NCI-H446 treated with DMSO at 0.1 percent for 48 hours (cell line): ENCODE data around the gene HTR1E.
A peak's percentile ranks its signal among the peaks of the same experiment; 100 is the strongest.
"Not testable (repeated sequence)": the region's sequence is repeated elsewhere in the genome, so short reads cannot be mapped to it uniquely, and the experiment has no call there.

Experiments
- DNase-seq: peaks from one replicate; lab custom pipeline; 2025; lab: John Stamatoyannopoulos, UW

Gene HTR1E

DNA sequence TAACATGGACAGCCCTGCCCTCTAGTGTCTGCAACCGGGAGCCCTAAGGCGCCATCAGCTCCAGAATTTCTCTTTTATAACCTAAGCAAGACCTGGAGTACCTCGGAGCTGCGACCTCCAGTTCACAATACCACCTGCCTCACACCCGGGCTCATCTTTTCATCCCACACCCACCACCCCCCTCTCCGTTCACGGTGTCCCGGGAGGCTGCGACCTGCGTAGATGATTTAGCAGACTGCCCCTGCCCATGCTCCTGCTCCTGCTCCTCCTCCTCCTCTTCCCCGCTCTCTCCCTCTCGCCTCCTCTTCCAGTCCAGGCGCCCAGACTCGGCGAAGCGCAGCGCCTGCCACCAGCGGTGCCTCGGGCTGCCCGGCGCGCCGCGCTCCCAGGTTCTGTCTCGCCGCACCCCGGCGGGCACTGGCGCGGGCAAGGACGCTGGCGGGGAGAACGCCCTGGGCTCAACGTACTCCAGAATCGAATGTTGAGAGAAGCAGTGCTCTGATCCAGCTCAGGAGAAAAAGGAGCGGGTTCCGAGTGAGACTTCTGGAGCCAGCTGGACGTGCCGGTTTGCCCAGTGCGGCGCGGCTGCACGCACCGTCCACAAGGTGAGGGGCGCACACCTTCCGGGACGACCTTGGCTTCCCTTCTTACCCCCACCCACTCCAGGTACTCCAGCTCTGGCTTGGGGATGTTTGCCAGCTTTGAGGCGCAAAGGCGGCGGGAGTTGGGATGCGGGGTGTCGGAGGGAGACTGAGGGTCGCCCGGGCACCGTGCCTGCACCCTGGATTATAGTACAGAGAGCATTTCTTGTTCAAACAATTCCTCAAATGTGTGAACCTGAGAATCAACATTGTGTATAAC is at the start of gene HTR1E:
TSS of gene HTR1E (plus strand) at position 310 of the 861 bp plus-strand sequence. CDS start 77,807 bp downstream, outside the sequence.
- no peak for DNase-seq

GRCh38 chr6:86888301-86888700 is 49.0 kb upstream of the HTR1E start:
- no peak for DNase-seq

DNA sequence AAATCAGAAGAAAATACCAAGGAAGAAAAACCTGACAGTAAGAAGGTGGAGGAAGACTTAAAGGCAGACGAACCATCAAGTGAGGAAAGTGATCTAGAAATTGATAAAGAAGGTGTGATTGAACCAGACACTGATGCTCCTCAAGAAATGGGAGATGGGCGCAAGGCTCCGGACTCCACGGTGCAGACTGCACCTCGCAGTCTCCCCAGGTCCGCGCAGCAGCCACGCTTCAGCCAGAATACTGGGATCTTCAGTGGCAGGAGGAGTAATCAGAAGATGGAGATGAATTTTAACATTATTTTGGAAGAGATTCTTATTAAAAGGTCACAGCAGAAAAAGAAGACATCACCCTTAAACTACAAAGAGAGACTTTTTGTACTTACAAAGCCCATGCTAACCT is 40.1 kb upstream of the HTR1E start:
- DNase-seq, result not testable (repeated sequence)

GRCh38 chr6:86913795-86914194 is 23.5 kb upstream of the HTR1E start:
- no peak for DNase-seq

- DNase-seq, result no peak
Measured at GRCh38 chr6:86916393-86916792, 20.9 kb upstream of the HTR1E start.

DNA sequence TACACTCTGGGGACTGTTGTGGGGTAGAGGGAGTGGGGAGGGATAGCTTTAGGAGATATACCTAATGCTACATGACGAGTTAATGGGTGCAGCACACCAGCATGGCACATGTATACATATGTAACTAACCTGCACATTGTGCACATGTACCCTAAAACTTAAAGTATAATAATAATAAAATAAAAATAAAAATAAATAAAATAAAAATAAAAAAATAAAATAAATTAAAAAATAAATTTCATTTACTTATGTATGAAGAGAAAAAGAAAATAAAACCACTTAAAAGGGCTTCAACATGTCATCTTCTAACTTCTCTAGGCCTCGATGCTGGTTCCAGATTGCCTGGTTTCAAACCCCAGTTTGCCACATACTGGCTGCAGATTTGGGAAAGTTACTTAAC is 10.2 kb upstream of the HTR1E start:
- not testable (repeated sequence) for DNase-seq

DNA sequence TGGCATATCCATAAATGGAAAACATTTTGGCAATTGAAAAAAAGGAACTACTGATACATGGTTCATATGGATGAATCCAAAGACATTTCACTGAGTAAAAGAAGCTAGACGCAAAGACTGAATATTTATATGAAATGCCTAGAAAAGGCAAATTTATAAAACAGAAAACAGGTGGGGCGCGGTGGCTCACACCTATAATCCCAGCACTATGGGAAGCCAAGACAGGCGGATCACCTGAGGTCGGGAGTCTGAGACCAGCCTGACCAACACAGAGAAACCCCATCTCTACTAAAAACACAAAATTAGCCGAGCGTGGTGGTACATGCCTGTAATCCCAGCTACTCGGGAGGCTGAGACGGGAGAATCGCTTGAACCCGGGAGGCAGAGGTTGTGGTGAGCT is 9.5 kb upstream of the HTR1E start:
- not testable (repeated sequence) for DNase-seq

- DNase-seq, result no peak
Measured at GRCh38 chr6:86934365-86934764, 3.0 kb upstream of the HTR1E start.

- DNase-seq, result no peak
Measured at GRCh38 chr6:86936834-86937218, 502 bp upstream of the HTR1E start.

GRCh38 chr6:86938814-86939213 is 1.5 kb downstream of the HTR1E start:
- DNase-seq, result no peak

- no peak for DNase-seq
Measured at GRCh38 chr6:86941461-86941860, 4.1 kb downstream of the HTR1E start.

- no peak for DNase-seq
Measured at GRCh38 chr6:86942769-86943516, 5.6 kb downstream of the HTR1E start.

- DNase-seq, result no peak
Measured at GRCh38 chr6:86943819-86944407, 6.6 kb downstream of the HTR1E start.

DNA sequence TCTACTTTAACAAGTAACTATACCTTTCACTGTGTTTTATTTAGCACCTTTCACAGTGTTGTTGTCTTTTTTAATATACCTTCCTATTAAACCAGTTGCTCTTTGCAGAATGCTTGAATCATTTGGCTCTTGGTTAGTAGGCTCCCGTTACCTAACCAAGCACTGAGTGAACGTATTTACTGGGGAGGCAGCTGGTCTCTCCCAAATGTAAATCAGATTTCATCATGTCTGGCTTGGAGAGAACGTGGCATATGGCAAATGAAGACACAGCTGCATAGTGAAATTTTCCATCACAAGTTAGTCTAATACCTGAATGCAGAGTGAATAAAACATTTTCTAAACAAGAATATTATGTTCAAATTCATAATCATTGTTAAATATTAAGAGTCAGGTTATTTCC is 12.4 kb downstream of the HTR1E start:
- DNase-seq, result peak; percentile 10

DNA sequence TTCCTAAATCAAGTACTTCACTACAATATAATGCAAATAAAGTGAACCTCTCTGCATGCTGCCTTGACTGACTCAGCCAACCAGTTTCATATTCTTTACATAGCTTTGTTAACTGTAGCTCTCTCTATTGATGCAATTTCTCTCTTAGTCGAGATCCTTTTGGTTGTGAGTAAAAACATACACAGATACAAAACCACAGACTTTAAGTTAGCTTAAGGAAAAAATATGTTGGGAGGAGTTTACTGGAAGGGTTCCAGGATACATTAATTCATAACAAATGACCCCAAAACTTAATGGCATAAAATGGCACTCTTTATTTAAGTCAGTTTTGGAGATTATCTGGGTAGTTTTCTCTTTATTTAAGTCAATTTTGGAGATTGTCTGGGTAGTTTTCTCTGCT is 15.7 kb downstream of the HTR1E start:
- no peak for DNase-seq

DNA sequence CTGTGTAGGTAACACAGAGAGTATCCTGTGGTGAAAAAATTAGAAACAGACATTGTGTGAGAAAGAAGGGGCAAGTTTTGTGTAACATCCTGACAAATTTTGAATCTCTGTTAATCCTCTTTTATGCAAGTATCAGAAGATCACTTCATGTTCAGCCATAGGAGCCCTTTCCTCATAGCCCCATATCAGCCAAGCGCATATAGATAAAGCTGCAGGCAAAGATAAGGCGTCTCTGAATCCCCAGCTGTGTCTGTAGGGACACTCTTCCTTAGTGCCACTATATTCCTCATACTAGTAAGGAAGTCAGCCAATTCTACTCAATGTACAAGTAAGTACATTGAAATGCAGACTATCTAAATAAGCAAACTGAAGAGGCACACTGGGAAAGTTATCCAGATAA is 22.3 kb downstream of the HTR1E start:
- DNase-seq, result no peak

DNA sequence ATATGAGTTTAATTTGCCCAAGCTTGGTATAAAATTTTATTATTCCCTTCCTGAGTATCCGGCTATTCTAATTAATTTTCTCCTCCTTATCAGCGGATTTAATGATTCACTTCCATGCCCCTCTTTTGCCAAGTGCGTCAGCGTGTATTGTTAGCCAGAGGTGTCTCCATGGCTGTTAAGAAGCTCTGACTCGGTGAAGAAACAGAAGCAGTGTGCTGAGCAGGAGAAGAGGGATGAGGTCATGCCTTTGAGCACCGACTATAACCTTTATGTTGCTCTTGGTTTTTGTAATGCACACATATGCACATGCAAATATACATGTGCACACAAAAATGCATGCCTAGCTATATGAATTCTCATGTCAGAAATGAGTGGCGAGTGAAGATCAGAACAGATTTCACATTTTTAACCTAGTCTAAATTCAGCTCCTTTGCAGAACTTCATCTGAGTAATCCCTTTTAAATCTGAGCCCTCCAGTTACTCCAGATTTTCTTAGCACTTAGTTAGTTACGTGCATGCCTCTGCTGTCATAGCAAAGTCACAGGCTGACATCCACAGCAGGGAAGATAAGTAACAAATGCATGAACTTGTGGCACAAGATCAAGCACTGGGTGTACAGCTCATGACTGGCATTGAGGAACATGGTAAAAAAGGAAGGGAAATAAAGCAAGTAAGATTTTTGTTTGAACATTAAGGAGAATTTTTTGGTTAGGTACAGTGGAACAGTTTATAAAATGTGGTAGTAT is 24.3 kb downstream of the HTR1E start:
- DNase-seq, result no peak

GRCh38 chr6:86963352-86963751 is 26.0 kb downstream of the HTR1E start:
- no peak for DNase-seq

DNA sequence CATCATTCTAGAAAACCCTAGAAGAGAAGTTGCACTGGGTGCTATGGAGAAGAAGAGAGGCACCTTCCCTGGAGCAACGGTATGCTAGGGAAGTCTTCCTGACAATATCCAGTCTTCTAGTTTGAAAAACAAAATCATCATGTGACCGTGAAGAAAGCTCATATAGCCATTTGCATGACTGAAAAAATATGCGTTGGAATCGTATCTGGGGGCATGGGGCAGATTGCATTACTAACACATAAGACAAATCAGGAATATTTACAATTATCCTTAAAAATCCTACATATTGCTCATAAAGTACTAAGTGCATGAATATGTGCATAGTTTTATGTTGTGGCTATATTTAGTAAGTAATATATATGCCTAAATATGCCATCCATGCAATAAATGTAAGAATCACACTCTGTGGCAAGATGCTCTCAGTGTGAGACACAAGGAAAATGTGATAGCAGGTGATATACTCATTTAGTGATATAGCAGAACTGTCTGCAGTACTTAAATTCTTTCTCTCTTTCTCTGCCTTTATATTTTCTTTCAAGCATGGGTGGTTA is 26.8 kb downstream of the HTR1E start:
- no peak for DNase-seq

GRCh38 chr6:86966271-86966670 is 28.9 kb downstream of the HTR1E start:
- no peak for DNase-seq

DNA sequence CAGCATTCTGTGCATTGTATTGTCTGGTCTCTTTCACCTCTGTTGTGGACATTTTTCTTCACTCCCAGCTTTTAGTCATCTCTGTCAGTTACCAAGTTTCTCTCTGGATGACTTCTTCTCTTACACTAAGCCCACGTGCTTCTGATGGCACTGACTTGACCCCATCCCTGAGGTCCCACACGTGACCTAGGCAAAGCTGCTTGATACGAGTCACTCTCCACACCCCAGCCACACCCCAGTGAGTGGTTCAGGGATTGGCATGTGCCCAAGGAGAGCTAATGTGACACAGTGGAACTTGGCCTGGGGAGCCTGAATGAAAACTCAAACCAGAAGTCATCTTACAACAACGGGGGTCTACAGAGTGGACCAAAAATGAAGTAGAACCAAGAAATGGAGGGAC is 32.2 kb downstream of the HTR1E start:
- no peak for DNase-seq

GRCh38 chr6:86973088-86973487 is 35.8 kb downstream of the HTR1E start:
- DNase-seq, result no peak
